GM12878 (cell line): ENCODE measurements around the gene DDX4. TPM values are rescaled to one million over a fixed set of nuclear protein-coding genes. Genes with fewer than 3 reads are reported as not detected.
A peak's percentile ranks its signal among the peaks of the same experiment; 100 is the strongest.

ENCODE experiments used
- CREM ChIP-seq: IDR thresholded peaks from 2 replicates; pipeline ENCODE4 v1.6.1; 2014; ENCODE audit warnings: antibody characterized with exemption, low read depth
- GATAD2B ChIP-seq: fragments of 450-650 bp; conservative IDR thresholded peaks from 2 replicates; pipeline ENCODE4 v1.6.1; 2017; ENCODE audit warnings: low read depth, mild to moderate bottlenecking, moderate library complexity
- RUNX3 ChIP-seq: IDR thresholded peaks from 2 replicates; pipeline ENCODE4 v1.6.1; 2012; ENCODE audit warnings: low read length, inconsistent platforms
- SKIL ChIP-seq: fragments of 450-650 bp; IDR thresholded peaks from 2 replicates; pipeline ENCODE4 v1.6.1; 2017; ENCODE audit warnings: mild to moderate bottlenecking, low read depth, inconsistent platforms; ENCODE audit not compliant: poor library complexity, severe bottlenecking
- SP1 ChIP-seq: IDR thresholded peaks from one replicate; pipeline ENCODE4 v1.6.1; 2011; ENCODE audit warnings: low read depth, low read length
- polyA plus RNA-seq, 11 experiments: library from polyadenylated mRNA; depleted of rRNA in 4 of 11; unstranded in 6 of 11; stranded (reverse) in 5 of 11; fragments of >200 nt; fragmentation: Nextera tagmentation in 4 of 11; fragmentation: Illumina TruSeq in 1 of 11; extraction: Ambion mirVana in 4 of 11; extraction: Trizol in 1 of 11; gene quantifications; 1 replicate in 1 of 11; 2 replicates in 10 of 11; pipeline versions ENCODE4 v1.2.1 to v1.2.3, GENCODE V29; 2011 to 2016; ENCODE audit warnings: inconsistent platforms in 2 of 11, missing spikeins in 2 of 11, low read depth in 1 of 11
- total RNA-seq, 4 experiments: library from RNA; depleted of rRNA in 3 of 4; stranded (reverse); fragments of >200 nt in 3 of 4; fragmentation: Illumina TruSeq in 1 of 4; extraction: Trizol in 1 of 4; gene quantifications; 2 replicates each; pipeline versions ENCODE4 v1.2.1 to v1.2.3, GENCODE V29; 2013 to 2021
- TF ChIP-seq, protein P1 (sequence below): fragments of 450-650 bp; IDR thresholded peaks from 2 replicates; pipeline ENCODE4 v1.6.1; 2016; ENCODE audit warnings: mild to moderate bottlenecking, moderate library complexity, borderline replicate concordance
- TF ChIP-seq, protein P2 (sequence below): fragments of 450-650 bp; conservative IDR thresholded peaks from 2 replicates; pipeline ENCODE4 v1.6.1; 2017; ENCODE audit warnings: mild to moderate bottlenecking, moderate library complexity

DDX4 gene
- total and polyA plus RNA-seq, 10 of the 15 experiments (the other 5 are each of a cell fraction or from before 2014, with no cell fraction given), result 0.05 to 0.36 (median 0.09) TPM; not detected in 4

DNA sequence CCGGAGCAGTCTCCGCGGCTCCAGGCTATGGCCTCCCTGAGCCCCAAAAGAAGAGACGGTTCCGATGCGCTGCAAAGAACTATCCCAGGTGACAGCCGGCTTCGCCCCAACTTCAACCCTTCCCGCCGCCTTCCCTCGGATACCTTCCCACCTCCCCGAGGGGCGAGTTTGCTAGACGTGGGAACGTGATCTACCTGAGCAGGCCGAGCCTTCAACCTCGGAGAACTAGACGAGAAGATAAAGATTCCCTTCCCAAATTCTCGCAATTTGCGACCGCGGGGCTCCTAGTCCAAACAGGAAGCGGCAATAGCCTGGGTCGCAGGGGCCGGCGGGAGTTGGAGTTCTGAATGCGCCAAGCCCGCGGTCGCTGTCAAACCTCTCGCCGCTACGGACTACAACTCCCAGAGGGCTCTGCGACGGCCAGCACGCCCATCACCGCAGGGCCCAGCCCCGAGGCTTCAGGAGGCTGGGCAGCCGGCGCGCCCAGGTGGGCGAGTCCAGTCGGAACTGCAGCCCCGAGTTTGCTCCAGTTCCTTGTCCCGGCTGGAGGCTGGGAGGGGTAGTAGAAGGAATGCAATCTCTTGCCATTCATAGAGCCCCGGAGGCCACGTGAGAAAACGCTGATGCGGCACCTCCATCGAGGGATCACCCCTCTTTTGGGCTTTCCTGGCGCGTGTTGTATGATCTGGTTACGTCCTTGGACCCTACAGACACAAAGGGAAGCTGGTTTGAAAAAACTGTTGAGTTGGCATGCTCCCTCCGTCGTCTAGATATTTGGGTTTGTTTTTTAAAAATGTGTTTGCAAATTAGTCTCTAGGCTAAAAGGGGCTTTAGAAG, 25.6 kb upstream of the DDX4 start, which contains the start of gene SLC38A9 (continued):
- TF ChIP-seq GATAD2B, result peak; percentile 77; the same call in 1 of the 2 replicates
- TF ChIP-seq, protein P1, sequence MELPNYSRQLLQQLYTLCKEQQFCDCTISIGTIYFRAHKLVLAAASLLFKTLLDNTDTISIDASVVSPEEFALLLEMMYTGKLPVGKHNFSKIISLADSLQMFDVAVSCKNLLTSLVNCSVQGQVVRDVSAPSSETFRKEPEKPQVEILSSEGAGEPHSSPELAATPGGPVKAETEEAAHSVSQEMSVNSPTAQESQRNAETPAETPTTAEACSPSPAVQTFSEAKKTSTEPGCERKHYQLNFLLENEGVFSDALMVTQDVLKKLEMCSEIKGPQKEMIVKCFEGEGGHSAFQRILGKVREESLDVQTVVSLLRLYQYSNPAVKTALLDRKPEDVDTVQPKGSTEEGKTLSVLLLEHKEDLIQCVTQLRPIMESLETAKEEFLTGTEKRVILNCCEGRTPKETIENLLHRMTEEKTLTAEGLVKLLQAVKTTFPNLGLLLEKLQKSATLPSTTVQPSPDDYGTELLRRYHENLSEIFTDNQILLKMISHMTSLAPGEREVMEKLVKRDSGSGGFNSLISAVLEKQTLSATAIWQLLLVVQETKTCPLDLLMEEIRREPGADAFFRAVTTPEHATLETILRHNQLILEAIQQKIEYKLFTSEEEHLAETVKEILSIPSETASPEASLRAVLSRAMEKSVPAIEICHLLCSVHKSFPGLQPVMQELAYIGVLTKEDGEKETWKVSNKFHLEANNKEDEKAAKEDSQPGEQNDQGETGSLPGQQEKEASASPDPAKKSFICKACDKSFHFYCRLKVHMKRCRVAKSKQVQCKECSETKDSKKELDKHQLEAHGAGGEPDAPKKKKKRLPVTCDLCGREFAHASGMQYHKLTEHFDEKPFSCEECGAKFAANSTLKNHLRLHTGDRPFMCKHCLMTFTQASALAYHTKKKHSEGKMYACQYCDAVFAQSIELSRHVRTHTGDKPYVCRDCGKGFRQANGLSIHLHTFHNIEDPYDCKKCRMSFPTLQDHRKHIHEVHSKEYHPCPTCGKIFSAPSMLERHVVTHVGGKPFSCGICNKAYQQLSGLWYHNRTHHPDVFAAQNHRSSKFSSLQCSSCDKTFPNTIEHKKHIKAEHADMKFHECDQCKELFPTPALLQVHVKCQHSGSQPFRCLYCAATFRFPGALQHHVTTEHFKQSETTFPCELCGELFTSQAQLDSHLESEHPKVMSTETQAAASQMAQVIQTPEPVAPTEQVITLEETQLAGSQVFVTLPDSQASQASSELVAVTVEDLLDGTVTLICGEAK, result peak; percentile 81; the same call in 1 of the 2 replicates
- TF ChIP-seq, protein P2, sequence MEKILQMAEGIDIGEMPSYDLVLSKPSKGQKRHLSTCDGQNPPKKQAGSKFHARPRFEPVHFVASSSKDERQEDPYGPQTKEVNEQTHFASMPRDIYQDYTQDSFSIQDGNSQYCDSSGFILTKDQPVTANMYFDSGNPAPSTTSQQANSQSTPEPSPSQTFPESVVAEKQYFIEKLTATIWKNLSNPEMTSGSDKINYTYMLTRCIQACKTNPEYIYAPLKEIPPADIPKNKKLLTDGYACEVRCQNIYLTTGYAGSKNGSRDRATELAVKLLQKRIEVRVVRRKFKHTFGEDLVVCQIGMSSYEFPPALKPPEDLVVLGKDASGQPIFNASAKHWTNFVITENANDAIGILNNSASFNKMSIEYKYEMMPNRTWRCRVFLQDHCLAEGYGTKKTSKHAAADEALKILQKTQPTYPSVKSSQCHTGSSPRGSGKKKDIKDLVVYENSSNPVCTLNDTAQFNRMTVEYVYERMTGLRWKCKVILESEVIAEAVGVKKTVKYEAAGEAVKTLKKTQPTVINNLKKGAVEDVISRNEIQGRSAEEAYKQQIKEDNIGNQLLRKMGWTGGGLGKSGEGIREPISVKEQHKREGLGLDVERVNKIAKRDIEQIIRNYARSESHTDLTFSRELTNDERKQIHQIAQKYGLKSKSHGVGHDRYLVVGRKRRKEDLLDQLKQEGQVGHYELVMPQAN, result peak; percentile 54
- TF ChIP-seq SKIL, result no peak
- no peak for TF ChIP-seq SP1
- peak; percentile 73 for TF ChIP-seq RUNX3
- peak; percentile 49 for TF ChIP-seq CREM
